ENCODE measurements around the gene ZNF330. TPM values are rescaled to one million over a fixed set of nuclear protein-coding genes. Genes with fewer than 3 reads are reported as not detected.

The ZNF330 gene
- total and polyA plus RNA-seq, 2 of the 8 experiments (the other 6 are each of a cell fraction or from before 2014, with no cell fraction given): 17.7 to 44.3 TPM

DNA sequence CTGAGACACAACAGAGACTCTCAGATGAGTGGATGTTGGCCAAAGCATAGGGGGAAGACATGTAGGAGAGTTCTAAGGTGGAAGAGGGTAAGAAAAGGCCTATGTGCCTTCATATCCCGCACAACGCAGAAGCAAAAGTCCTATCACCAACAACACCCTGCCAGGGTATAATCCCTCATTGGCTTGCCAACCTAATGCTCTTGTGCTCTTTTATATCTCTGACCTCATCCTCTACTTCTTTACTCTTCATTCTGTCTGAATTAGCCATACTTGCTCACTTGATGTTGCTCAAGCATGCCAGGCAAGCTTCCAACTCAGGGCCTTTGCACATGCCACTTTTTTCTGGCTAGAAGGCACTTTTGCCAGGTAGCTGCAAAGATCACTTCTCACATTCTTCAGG, 28.1 kb upstream of the ZNF330 start:
- H2BK20ac ChIP-seq (ENCODE audit: low read length): no peak overlapping the region
- no peak overlapping the region for H4K5ac ChIP-seq (ENCODE audit: insufficient read length, low read depth, low read length)
- H4K91ac ChIP-seq (replicated peaks; ENCODE audit: insufficient read length, low read length): no peak overlapping the region
- WGBS, 2 experiments (ENCODE audit: extremely low coverage in 1 of 2, insufficient coverage in 1 of 2, insufficient read length in 1 of 2, insufficient replicate concordance in 2 of 2, low coverage in 1 of 2, low lambda C conversion rate in 2 of 2, missing lambda C conversion rate in 1 of 2): 100% methylated on average over 2 of the region's 2 CpGs; no CpG with 5 or more reads in 1 of the 2 experiments
- H2AFZ ChIP-seq (ENCODE audit: low read length): no peak overlapping the region
- no peak overlapping the region for H2BK12ac ChIP-seq (ENCODE audit: low read depth, low read length)
- no peak overlapping the region for H2AK5ac ChIP-seq (ENCODE audit: low read depth, low read length)
- no peaks in the 10 kb centered on the region for H3K27me3 ChIP-seq (replicated peaks in 1 of 4; ENCODE audit: control insufficient read depth in 3 of 4, extremely low read depth in 1 of 4, insufficient read depth in 3 of 4, low read length in 3 of 4)
- no peak overlapping the region for H3K9ac ChIP-seq (replicated peaks in 1 of 4; ENCODE audit: extremely low read depth in 1 of 4, low read depth in 3 of 4, low read length in 3 of 4)
- DNase-seq (ENCODE audit: low read depth in 1 of 2, low spot score in 2 of 2) (no peak), FAIRE-seq (no peak)
- no peaks in the 10 kb centered on the region for H3K4me1 ChIP-seq (replicated peaks in 1 of 4; ENCODE audit: control insufficient read depth in 3 of 4, insufficient read depth in 4 of 4, low read length in 3 of 4)
- no peak overlapping the region for H2BK120ac ChIP-seq (replicated peaks; ENCODE audit: low read depth, low read length)
- no peaks in the 10 kb centered on the region for H4K20me1 ChIP-seq (replicated peaks in 1 of 2; ENCODE audit: control insufficient read depth in 1 of 2, insufficient read depth in 2 of 2, low read length in 2 of 2)
- H3K4ac ChIP-seq (replicated peaks; ENCODE audit: insufficient read length, low read depth, low read length): no peak overlapping the region
- TF ChIP-seq GTF2F1 (IDR thresholded peaks at IDR 0.05; ENCODE audit: borderline replicate concordance, low read depth, low read length) (no peak), RXRA (IDR thresholded peaks at IDR 0.05; ENCODE audit: insufficient read depth, low read depth, low read length) (no peak), MAFK (IDR thresholded peaks at IDR 0.05; ENCODE audit: low read depth, low read length) (no peak), BRCA1 (IDR thresholded peaks at IDR 0.05; ENCODE audit: low read depth, low read length) (no peak), CEBPB (IDR thresholded peaks at IDR 0.05; ENCODE audit: low read depth, low read length) (no peak), ZNF274 (IDR thresholded peaks at IDR 0.05; ENCODE audit: borderline replicate concordance, extremely low read depth, low read length) (no peak), RAD21 (IDR thresholded peaks at IDR 0.05 in 1 of 2, conservative IDR thresholded peaks at IDR 0.05 in 1 of 2; ENCODE audit: low read depth in 2 of 2, low read length in 2 of 2) (no peak), CTBP2 (IDR thresholded peaks at IDR 0.05; ENCODE audit: borderline replicate concordance, insufficient read depth, insufficient read length, low read length) (no peak), RNF2 (IDR thresholded peaks at IDR 0.05; ENCODE audit: borderline replicate concordance, low read depth, low read length, missing control alignments, poor library complexity, severe bottlenecking) (no peak)
- H2BK15ac ChIP-seq (ENCODE audit: low read length): no peak overlapping the region
- H3K9me3 ChIP-seq (ENCODE audit: insufficient read depth in 2 of 2, low read depth in 1 of 2, low read length in 1 of 2): no peaks in the 10 kb centered on the region; a peak in 1 of 4 replicates
- no peak overlapping the region for H3K14ac ChIP-seq (ENCODE audit: insufficient read length)
- no peaks in the 10 kb centered on the region for H3K79me2 ChIP-seq (ENCODE audit: control insufficient read depth in 1 of 2, insufficient read depth in 2 of 2, low read length in 2 of 2)
- H3K18ac ChIP-seq (ENCODE audit: extremely low read depth, low read length): no peak overlapping the region
- H3K4me3 ChIP-seq (ENCODE audit: extremely low read depth in 1 of 4, insufficient read depth in 2 of 4, low read depth in 3 of 4, low read length in 4 of 4): no peak overlapping the region
- no peak overlapping the region for H2BK5ac ChIP-seq (ENCODE audit: low read depth, low read length)
- no peak overlapping the region for H3K56ac ChIP-seq (replicated peaks; ENCODE audit: insufficient read length, low read depth, low read length)
- CTCF ChIA-PET (ENCODE audit: partially characterized antibody): no interaction called here
- no peak overlapping the region for H3K23ac ChIP-seq (ENCODE audit: insufficient read length)
- H3K23me2 ChIP-seq (ENCODE audit: low read depth, low read length): no peaks in the 10 kb centered on the region
- POLR2A ChIA-PET (ENCODE audit: partially characterized antibody): no interaction called here
- no peak overlapping the region for H3K4me2 ChIP-seq (ENCODE audit: insufficient read depth in 1 of 2, low read depth in 2 of 2, low read length in 2 of 2)
- H3K36me3 ChIP-seq (ENCODE audit: control insufficient read depth in 2 of 4, insufficient read depth in 4 of 4, low read length in 3 of 4): no peaks in the 10 kb centered on the region
- no peak overlapping the region for H4K8ac ChIP-seq (ENCODE audit: extremely low read depth, insufficient read depth, low read length)
- no peaks in the 10 kb centered on the region for H3K79me1 ChIP-seq (ENCODE audit: low read depth, low read length)
- H3K27ac ChIP-seq (ENCODE audit: low read depth, low read length): no peak overlapping the region

Data from H1 (cell line).